HG03439 (cell line): ENCODE data around the gene LTBR.

Experiments
- ATAC-seq: cut with Tn5 transposase; IDR thresholded peaks from one replicate; pipeline ENCODE4 v1.9.1; 2021; ENCODE audit warnings: mild to moderate bottlenecking, moderate library complexity; ENCODE audit not compliant: unreplicated experiment

Gene LTBR

GRCh38 chr12:6382371-6382770 is 1.6 kb upstream of the LTBR start:
- ATAC-seq = no peak

- ATAC-seq = no peak
Measured at GRCh38 chr12:6382982-6383381, 980 bp upstream of the LTBR start.

DNA sequence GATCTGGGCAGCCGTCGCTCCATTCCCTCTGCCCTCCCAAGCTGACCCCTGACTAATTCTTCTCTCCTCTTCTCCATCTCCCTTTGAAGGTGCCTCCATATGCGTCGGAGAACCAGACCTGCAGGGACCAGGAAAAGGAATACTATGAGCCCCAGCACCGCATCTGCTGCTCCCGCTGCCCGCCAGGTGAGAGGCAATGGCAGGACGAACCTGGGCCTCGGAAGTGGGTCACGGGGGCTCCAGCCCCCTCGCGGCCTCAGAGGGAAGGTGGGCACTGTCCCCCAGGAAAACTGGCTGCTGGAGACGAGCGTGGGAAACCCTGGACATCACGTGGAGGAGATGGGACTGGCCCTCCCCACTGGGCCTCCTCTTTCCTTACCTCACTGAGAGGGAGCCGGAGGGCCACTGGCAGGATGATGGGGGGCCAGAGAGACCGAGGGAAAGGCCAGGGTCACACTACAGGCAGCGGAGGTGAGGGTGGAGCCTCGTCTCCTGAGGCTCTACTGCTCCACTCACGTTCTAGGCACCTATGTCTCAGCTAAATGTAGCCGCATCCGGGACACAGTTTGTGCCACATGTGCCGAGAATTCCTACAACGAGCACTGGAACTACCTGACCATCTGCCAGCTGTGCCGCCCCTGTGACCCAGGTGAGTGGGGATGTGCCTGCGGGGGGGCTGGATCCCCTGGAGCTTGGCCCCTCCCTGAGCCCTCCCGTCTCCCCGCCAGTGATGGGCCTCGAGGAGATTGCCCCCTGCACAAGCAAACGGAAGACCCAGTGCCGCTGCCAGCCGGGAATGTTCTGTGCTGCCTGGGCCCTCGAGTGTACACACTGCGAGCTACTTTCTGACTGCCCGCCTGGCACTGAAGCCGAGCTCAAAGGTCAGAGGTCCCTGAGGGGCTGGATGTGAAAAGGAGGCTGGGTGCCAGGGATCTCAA is 806 bp downstream of the LTBR start:
- no peak for ATAC-seq

DNA sequence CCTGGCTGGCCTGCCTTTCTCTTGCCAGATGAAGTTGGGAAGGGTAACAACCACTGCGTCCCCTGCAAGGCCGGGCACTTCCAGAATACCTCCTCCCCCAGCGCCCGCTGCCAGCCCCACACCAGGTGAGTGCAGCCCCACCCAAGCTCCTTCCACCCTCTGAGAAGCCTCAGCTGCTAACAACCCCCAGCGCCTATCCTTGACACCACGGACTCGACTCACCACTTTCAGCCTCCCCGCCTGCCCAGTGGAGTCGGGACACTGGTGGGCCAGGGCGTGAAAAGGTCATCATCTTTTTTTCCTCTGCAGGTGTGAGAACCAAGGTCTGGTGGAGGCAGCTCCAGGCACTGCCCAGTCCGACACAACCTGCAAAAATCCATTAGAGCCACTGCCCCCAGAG is 2.1 kb downstream of the LTBR start:
- ATAC-seq = no peak

DNA sequence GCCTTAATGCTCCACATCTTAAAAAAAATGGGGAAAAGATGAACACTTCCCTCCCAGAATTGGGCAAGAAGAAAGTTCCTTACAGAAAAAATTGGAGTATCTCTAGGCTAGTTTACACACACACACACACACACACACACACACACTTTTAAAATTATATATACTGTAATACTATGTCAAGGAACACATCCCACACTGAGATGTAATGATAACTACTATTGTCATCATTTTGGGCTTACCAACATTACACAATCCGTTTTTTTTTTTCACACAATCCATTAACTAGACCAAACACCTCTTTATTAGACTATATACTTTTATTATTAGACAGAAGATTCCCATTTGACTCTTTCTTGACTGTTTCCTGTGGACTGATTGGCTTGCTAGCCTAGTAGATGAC is 2.5 kb downstream of the LTBR start:
- no peak for ATAC-seq

DNA sequence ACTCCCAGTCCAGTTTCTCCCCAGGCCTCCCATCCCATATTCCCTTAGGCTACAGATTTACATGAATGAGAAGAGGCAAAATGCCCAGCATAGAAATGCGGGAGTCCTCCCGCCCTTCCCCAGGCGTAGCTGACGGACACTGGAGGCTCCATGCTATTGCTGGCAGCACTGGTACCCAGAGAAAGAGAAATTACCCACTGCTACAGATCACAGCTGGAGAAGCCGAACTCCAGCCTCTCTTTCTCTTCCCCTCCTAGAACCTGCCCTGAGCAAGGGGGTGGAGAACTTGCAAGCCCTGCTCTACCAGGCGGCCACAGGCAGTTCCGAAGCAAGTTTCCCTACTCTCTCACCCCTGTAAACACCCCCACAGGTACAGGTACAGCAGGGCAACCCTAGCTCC is 3.6 kb downstream of the LTBR start:
- ATAC-seq = no peak

DNA sequence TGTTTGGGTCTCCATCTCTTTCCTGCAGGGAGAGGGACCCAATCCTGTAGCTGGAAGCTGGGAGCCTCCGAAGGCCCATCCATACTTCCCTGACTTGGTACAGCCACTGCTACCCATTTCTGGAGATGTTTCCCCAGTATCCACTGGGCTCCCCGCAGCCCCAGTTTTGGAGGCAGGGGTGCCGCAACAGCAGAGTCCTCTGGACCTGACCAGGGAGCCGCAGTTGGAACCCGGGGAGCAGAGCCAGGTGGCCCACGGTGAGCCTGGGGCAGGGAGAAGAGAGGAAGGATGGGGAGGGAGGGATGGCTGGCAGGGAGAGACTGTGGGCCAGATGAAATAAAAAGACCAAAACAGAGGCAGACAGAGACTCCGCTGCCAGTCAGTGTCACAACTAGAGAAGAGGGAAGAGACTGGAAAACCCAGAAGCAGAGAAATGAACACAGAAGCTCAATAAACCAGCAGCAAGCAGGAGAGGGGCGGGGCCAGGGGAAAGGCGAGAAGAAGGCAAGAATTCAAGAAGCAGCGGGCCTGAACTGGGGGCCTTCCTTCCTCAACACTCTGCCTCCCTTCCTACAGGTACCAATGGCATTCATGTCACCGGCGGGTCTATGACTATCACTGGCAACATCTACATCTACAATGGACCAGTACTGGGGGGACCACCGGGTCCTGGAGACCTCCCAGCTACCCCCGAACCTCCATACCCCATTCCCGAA is 6.3 kb downstream of the LTBR start:
- no peak for ATAC-seq

GRCh38 chr12:6391013-6391412 is 7.1 kb downstream of the LTBR start:
- no peak for ATAC-seq

- ATAC-seq = no peak
Measured at GRCh38 chr12:6392504-6392903, 8.5 kb downstream of the LTBR start.

- no peak for ATAC-seq
Measured at GRCh38 chr12:6393109-6393508, 9.1 kb downstream of the LTBR start.

DNA sequence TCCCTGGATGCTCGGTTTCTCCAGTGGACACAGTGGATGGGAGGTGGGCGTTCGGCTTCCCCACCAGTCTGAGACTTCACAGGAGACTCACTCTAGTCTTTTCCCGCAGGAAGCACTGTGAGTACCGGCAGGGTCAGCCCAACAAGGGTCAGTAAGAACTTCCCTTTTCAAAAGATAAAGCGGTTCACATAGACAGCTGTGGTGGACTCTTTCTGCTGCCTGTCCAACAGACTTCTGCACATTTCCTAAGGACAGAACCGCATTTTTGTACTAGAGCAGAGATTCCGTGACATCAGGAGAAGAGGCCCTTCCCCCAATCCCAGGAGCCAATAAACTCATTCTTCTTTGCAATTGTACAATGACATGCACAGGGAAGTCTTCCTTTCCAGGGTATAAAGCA is 10.4 kb downstream of the LTBR start:
- ATAC-seq = no peak

GRCh38 chr12:6396031-6396430 is 12.1 kb downstream of the LTBR start:
- no peak for ATAC-seq

DNA sequence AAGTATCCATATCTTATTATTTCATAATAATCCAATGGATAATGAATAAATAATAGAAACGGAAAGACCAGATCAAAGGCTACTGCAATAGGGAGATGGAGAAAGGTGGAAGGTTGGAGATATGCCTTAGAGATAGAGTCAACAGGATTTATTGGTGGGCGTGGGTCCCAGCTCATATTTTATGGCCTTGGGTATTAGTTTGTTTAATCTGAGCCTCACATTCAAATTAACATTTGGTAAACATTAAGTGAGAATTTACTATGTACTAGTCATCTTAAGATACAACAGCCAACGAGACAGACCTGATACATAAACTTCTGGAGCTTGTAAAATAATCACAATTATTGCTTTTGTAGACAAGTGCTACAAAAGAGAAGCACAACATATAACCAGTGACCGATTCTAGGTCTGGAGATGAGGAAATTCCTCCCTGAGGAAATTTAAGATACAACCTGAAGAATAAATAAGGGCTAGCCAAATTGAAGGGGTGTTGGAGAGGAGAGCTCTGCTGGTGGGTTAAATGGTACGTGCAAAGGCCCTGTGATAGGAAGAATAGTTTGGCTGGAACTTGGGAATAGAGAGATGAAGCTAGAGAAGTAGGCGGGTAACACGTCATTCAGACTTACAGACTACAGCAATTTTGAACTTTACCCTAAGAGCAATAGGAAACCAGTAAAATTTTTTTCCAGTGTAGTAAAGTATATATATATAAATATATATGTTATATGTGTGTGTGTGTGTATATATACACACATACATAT is 16.1 kb downstream of the LTBR start:
- no peak for ATAC-seq

- no peak for ATAC-seq
Measured at GRCh38 chr12:6404390-6404789, 20.4 kb downstream of the LTBR start.

DNA sequence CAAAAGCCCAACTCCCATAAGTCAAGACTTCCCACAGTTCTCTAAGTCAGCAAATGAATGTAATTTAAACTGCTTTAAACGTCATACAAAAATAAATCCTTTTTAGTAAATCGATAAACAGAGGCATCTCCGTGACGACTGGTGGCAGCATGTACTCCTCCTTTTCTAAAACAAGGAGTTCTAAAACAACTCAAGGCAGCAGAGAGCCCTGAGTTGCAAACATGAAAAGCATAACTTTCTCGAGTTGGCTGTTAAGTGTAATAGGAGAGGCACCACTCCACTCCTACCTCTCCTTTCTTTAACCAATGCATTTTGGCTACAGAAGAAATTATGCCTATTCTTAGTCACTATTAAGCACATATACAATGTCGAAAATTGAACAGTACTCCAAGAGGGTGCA is 22.0 kb downstream of the LTBR start:
- ATAC-seq = no peak

- ATAC-seq = no peak
Measured at GRCh38 chr12:6407236-6407954, 23.4 kb downstream of the LTBR start.

DNA sequence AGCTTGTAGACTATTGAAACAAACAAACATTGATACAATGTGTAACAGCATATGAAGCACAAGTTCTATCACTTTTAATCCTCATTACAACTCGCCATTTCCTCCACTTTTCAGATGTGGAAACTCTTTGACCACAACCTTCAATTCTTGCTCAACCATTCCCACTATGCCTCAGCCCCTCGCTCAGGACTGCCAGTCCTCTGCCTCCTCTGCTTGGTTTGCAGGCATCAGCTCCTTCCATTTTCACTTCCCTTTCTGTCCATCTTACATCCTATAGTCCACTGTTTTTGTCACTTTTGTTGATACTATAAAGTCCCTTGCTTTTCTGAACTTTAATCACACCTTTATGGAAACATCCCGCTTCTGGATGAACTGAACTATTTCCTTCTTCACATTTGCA is 32.6 kb downstream of the LTBR start:
- no peak for ATAC-seq

GRCh38 chr12:6418796-6419195 is 34.8 kb downstream of the LTBR start:
- ATAC-seq = no peak

GRCh38 chr12:6420364-6420763 is 36.4 kb downstream of the LTBR start:
- no peak for ATAC-seq

GRCh38 chr12:6423267-6424007 is 39.5 kb downstream of the LTBR start:
- ATAC-seq = no peak
